ENCODE data around the gene YIPF4. TPM values are rescaled to one million over a fixed set of nuclear protein-coding genes. Genes with fewer than 3 reads are reported as not detected.

Gene YIPF4
- 38.5 to 43.4 TPM (median 42.4 TPM) in 3 replicates for total RNA-seq

DNA sequence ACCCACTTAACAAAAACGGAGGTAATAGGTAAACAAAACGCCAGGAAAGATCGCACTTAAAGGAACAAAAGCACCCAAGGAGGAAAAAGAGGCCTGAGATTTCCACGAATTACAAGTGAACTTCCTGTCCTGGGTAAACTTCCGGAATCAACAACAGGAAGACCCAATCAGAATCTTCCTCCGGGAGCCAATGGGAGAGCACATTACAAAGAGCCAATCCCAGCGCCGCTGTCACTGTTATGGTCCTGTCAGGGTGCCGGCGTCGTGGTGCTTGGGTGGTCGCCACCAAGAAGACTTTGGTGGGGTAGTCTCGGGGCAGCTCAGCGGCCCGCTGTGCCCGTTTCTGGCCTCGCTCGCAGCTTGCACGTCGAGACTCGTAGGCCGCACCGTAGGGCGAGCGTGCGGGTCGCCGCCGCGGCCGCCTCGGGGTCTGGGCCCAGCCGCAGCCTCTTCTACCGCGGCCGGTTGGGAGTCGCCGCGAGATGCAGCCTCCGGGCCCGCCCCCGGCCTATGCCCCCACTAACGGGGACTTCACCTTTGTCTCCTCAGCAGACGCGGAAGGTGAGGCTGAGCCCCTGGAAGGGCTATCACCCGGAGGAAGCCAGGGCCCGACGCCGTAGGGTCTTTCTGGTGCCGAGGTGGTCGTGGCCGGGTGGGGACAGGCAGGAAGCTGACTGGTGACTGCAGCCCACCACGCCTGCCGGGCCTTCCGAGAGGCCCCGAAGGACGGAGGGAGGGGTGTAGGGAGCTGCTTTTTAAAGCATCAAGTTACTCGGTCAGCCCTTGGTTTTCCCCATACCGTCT is at the start of gene YIPF4:
YIPF4 (plus strand) TSS at position 231 of the 804 bp plus-strand sequence; CDS start at position 483, 252 bp downstream.
- peak; percentile 68 to 91 for DNase-seq (ENCODE audit: low spot score in 2 of 2, unreplicated experiment in 2 of 2)
- peaks cover 16% of the 10 kb centered on the region for H3K4me1 Mint-ChIP-seq
- H3K9me3 Mint-ChIP-seq: no peaks in the 10 kb centered on the region
- peak within 1 kb of the TSS; percentile 87 for H3K4me3 Mint-ChIP-seq
- H3K36me3 Mint-ChIP-seq: peaks cover 11% of the 10 kb centered on the region
- peaks cover 11% of the 10 kb centered on the region for H3K27me3 Mint-ChIP-seq (ENCODE audit: low read depth)
- TF ChIP-seq, protein P1, sequence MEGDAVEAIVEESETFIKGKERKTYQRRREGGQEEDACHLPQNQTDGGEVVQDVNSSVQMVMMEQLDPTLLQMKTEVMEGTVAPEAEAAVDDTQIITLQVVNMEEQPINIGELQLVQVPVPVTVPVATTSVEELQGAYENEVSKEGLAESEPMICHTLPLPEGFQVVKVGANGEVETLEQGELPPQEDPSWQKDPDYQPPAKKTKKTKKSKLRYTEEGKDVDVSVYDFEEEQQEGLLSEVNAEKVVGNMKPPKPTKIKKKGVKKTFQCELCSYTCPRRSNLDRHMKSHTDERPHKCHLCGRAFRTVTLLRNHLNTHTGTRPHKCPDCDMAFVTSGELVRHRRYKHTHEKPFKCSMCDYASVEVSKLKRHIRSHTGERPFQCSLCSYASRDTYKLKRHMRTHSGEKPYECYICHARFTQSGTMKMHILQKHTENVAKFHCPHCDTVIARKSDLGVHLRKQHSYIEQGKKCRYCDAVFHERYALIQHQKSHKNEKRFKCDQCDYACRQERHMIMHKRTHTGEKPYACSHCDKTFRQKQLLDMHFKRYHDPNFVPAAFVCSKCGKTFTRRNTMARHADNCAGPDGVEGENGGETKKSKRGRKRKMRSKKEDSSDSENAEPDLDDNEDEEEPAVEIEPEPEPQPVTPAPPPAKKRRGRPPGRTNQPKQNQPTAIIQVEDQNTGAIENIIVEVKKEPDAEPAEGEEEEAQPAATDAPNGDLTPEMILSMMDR (IDR thresholded peaks at IDR 0.05; ENCODE audit: unreplicated experiment): no peak
- peak within 1 kb of the TSS; percentile 98 for H3K27ac Mint-ChIP-seq

DNA sequence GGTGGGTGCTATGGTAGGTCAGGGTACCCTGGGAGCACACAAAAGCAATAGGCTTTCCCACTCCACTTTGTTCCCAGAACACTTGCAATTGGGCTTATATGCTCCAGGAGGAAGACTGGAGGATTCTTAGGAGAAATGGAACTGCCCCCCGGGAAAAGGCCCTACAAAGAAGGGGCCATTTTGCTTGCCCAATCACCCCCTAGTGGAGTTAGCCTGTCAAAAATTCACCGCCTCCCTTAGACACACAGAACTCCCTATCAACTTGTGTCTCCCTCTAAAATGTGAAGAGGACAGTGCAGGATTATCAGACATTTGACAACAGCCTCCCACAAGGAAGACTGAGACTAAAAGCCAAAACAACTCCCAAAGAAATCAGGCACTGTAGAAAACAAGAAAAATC is 49.5 kb upstream of the YIPF4 start:
- Mint-ChIP-seq H3K27ac (peak overlapping the region; percentile 78), H3K36me3 (peaks cover 17% of the 10 kb centered on the region)

DNA sequence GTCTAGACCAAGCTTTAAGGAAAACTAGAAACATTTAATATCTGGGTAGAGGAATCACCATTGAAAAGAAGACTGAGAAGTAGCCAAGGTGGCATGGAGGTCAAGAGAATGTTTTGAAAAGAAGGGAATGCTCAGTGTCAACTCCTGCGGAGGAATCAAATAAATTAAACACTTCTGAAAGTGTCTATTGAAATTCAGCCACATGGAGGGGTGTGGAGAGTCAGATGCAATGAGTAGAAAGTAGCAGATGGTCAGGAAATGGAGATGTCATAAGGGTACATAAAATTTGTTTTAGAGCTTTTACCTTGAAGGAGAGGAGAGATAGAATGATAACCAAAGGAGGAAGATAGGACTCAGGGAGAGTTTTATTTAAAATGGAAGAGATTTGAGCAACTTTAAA is 48.1 kb upstream of the YIPF4 start:
- peaks cover 4% of the 10 kb centered on the region for H3K9me3 Mint-ChIP-seq
- TF ChIP-seq, protein P1 (IDR thresholded peaks at IDR 0.05; ENCODE audit: unreplicated experiment): no peak
- peaks cover 18% of the 10 kb centered on the region for H3K36me3 Mint-ChIP-seq
- DNase-seq (ENCODE audit: low spot score in 2 of 2, unreplicated experiment in 2 of 2): no peak
- peak overlapping the region; percentile 36 for H3K27ac Mint-ChIP-seq
- H3K27me3 Mint-ChIP-seq (ENCODE audit: low read depth): no peaks in the 10 kb centered on the region
- H3K4me3 Mint-ChIP-seq: no peak overlapping the region
- H3K4me1 Mint-ChIP-seq: peaks cover 19% of the 10 kb centered on the region

More for the DNA sequence above, 49.5 kb upstream of the YIPF4 start:
- Mint-ChIP-seq H3K4me3 (no peak overlapping the region), H3K4me1 (peaks cover 19% of the 10 kb centered on the region), H3K9me3 (peaks cover 4% of the 10 kb centered on the region), H3K27me3 (ENCODE audit: low read depth) (no peaks in the 10 kb centered on the region)
- DNase-seq (ENCODE audit: low spot score in 2 of 2, unreplicated experiment in 2 of 2): no peak
- TF ChIP-seq, protein P1 (IDR thresholded peaks at IDR 0.05; ENCODE audit: unreplicated experiment): no peak

DNA sequence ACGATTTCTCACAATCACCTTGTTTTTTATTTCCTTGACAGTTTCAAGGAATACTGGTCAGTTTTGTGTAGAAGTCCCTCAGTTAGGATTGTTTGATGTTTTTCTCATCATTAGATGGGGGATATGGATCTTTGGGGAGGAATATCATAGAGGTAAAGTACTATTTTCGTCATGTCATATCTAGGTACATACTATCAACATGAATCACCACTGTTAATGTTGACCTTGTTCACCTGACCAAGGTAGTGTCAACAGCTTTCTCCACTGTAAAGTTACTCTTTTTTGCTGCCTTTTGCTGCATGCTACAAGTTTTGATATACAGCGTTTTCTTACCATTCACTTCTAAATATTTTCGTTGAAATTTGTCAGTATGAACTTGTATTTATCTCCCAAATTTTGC is 45.7 kb upstream of the YIPF4 start:
- H3K27me3 Mint-ChIP-seq (ENCODE audit: low read depth): no peaks in the 10 kb centered on the region
- no peak overlapping the region for H3K27ac Mint-ChIP-seq
- peaks cover 13% of the 10 kb centered on the region for H3K36me3 Mint-ChIP-seq
- no peak overlapping the region for H3K4me3 Mint-ChIP-seq
- H3K4me1 Mint-ChIP-seq: peaks cover 30% of the 10 kb centered on the region
- H3K9me3 Mint-ChIP-seq: peaks cover 5% of the 10 kb centered on the region
- DNase-seq (ENCODE audit: low spot score in 2 of 2, unreplicated experiment in 2 of 2): no peak
- TF ChIP-seq, protein P1 (IDR thresholded peaks at IDR 0.05; ENCODE audit: unreplicated experiment): no peak

DNA sequence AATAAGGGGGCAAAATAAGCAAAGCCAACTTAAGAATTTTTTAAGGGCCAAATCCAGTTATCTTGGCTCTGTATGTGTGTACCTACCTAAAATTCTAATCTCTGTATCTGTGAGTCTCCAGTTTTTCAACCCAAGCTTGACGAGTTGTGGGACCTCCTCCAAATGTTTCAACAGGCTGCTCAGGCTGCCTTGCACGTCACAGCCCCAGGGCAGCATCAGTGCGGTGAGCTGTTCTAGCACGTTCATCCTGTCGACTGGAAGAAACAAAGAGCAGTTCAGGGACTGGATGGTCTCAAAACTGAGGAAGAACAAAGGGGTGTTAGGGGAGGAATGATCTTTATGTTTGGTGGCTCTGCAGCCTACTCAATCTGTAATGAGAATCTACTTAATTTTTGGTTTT is 42.4 kb upstream of the YIPF4 start:
- H3K27ac Mint-ChIP-seq: peak overlapping the region; percentile 81
- no peak for DNase-seq (ENCODE audit: low spot score in 2 of 2, unreplicated experiment in 2 of 2)
- peaks cover 28% of the 10 kb centered on the region for H3K4me1 Mint-ChIP-seq
- TF ChIP-seq, protein P1 (IDR thresholded peaks at IDR 0.05; ENCODE audit: unreplicated experiment): no peak
- H3K27me3 Mint-ChIP-seq (ENCODE audit: low read depth): no peaks in the 10 kb centered on the region
- H3K4me3 Mint-ChIP-seq: no peak overlapping the region
- H3K36me3 Mint-ChIP-seq: peaks cover 15% of the 10 kb centered on the region
- H3K9me3 Mint-ChIP-seq: peaks cover 5% of the 10 kb centered on the region

Measured in mesothelial cell of epicardium (in vitro differentiated cells).